ENCODE results near the gene FAM161A.

GRCh38 chr2:61862085-61862484, 8.2 kb upstream of the FAM161A start:
- TF ChIP-seq CTCF (IDR thresholded peaks at IDR 0.05) (no peak), EZH2 (IDR thresholded peaks at IDR 0.05; ENCODE audit: borderline replicate concordance, insufficient read depth, low read depth, low read length, poor library complexity, severe bottlenecking) (no peak)

Measured in B cell (primary cell).